HCT116 (cell line): ENCODE measurements around the gene BCR. TPM values are rescaled to one million over a fixed set of nuclear protein-coding genes. Genes with fewer than 3 reads are reported as not detected.

Source experiments
- ATAC-seq: fragments of 200-7000 bp; cut with Tn5 transposase; 2 replicates; pipeline ENCODE4 v1.9.1; 2020; ENCODE audit warnings: mild to moderate bottlenecking, moderate library complexity
- BruUV-seq: library from RNA; stranded (reverse); fragments of 400-500 nt; replicated peaks from 2 replicates; lab custom pipeline; 2021; lab: Mats Ljungman, UMichigan
- CTCF ChIA-PET: fragments of 300-600 bp; sonication (Branson Sonifier 250); formaldehyde crosslinking; loops from one replicate; lab custom pipeline; 2021; ENCODE audit warnings: antibody characterized with exemption; lab: Charles Lee
- POLR2A ChIA-PET: fragments of 300-600, 350-600 bp; sonication (Branson Sonifier 250); formaldehyde crosslinking; loops from one replicate; lab custom pipeline; 2021; ENCODE audit warnings: antibody characterized with exemption; lab: Charles Lee
- RAD21 ChIA-PET, 2 experiments: fragments of 300-600 bp; sonication (Branson Sonifier 250); formaldehyde crosslinking; loops; one replicate each; lab custom pipeline; 2023; ENCODE audit warnings: low total read pairs in 2 of 2; ENCODE audit not compliant: uncharacterized antibody in 2 of 2, unreplicated experiment in 2 of 2, low non-redundant PET in 1 of 2; lab: Charles Lee
- DNase-seq: peaks from one replicate; pipeline ENCODE4 v3.0.0-alpha.2; 2010; ENCODE audit warnings: low read depth, low spot score
- H2AFZ ChIP-seq: fragments of 200-600 bp; shearing (Covaris generic), sonication (generic); 2 replicates; pipeline ENCODE4 v1.6.1; 2017; ENCODE audit warnings: low read depth, mixed run types, mixed read lengths, antibody characterized with exemption, low read length; ENCODE audit not compliant: poor library complexity, severe bottlenecking
- H3K27ac ChIP-seq: 2 replicates; pipeline ENCODE4 v1.5.1; 2012; ENCODE audit warnings: low read depth, low read length
- H3K27me3 ChIP-seq: fragments of 200-600 bp; sonication (generic); 2 replicates; pipeline ENCODE4 v1.6.1; 2016; ENCODE audit warnings: mixed run types, low read length, mixed read lengths; ENCODE audit not compliant: insufficient read depth
- H3K36me3 ChIP-seq, 2 experiments: fragments of 200-500 bp in 1 of 2; fragments of 200-600 bp in 1 of 2; sonication (Bioruptor generic) in 1 of 2; sonication (generic) in 1 of 2; 2 replicates each; pipeline versions ENCODE4 v1.5.1 to v1.6.1; 2014 to 2016; ENCODE audit warnings: low read length in 2 of 2, inconsistent platforms in 1 of 2, mixed read lengths in 1 of 2, mixed run types in 1 of 2; ENCODE audit not compliant: insufficient read depth in 2 of 2, control insufficient read depth in 1 of 2
- H3K4me1 ChIP-seq, 2 experiments: fragments of 200-600 bp in 1 of 2; sonication (generic) in 1 of 2; 2 replicates each; pipeline versions ENCODE4 v1.5.1 to v1.6.1; 2012 to 2017; ENCODE audit warnings: low read length in 2 of 2, inconsistent platforms in 1 of 2, mild to moderate bottlenecking in 1 of 2, mixed read lengths in 1 of 2, mixed run types in 1 of 2, moderate library complexity in 1 of 2; ENCODE audit not compliant: insufficient read depth in 2 of 2, control insufficient read depth in 1 of 2
- H3K4me2 ChIP-seq: fragments of 200-600 bp; sonication (generic); 2 replicates; pipeline ENCODE4 v1.6.1; 2017; ENCODE audit warnings: mixed run types, low read length, mixed read lengths
- H3K4me3 ChIP-seq, 2 experiments: fragments of 200-600 bp in 1 of 2; sonication (generic) in 1 of 2; replicated peaks in 1 of 2; 2 replicates each; pipeline ENCODE4 v1.5.1; 2011 to 2016; ENCODE audit warnings: low read length in 2 of 2, control low read depth in 1 of 2, low read depth in 1 of 2, mild to moderate bottlenecking in 1 of 2, mixed read lengths in 1 of 2, mixed run types in 1 of 2
- H3K79me2 ChIP-seq: fragments of 200-600 bp; sonication (generic); 2 replicates; pipeline ENCODE4 v1.6.1; 2017; ENCODE audit warnings: mild to moderate bottlenecking, mixed run types, low read length, moderate library complexity, mixed read lengths; ENCODE audit not compliant: insufficient read depth
- H3K9ac ChIP-seq: fragments of 200-600 bp; sonication (generic); 2 replicates; pipeline ENCODE4 v1.6.1; 2016; ENCODE audit warnings: low read length, mixed read lengths
- H3K9me2 ChIP-seq: fragments of 200-600 bp; sonication (generic), shearing (Covaris generic); 2 replicates; pipeline ENCODE4 v1.6.1; 2017; ENCODE audit warnings: mixed run types, mild to moderate bottlenecking, moderate library complexity; ENCODE audit not compliant: insufficient read depth
- H3K9me3 ChIP-seq, 2 experiments: fragments of 200-500 bp in 1 of 2; fragments of 200-600 bp in 1 of 2; sonication (Bioruptor generic) in 1 of 2; sonication (generic) in 1 of 2; 2 replicates each; pipeline ENCODE4 v1.6.1; 2014 to 2017; ENCODE audit warnings: low read length in 2 of 2, mixed read lengths in 2 of 2, inconsistent platforms in 1 of 2, low read depth in 1 of 2, mild to moderate bottlenecking in 1 of 2, mixed run types in 1 of 2, moderate library complexity in 1 of 2; ENCODE audit not compliant: control insufficient read depth in 1 of 2, insufficient read depth in 1 of 2
- H4K20me1 ChIP-seq: fragments of 200-600 bp; sonication (generic), shearing (Covaris generic); 2 replicates; pipeline ENCODE4 v1.6.1; 2017; ENCODE audit warnings: mixed run types, mild to moderate bottlenecking, moderate library complexity; ENCODE audit not compliant: insufficient read depth
- CTCF ChIP-seq, 3 experiments: fragments of 200-600 bp in 1 of 3; sonication (generic) in 1 of 3; IDR thresholded peaks in 2 of 3; conservative IDR thresholded peaks in 1 of 3; 2 replicates each; pipeline ENCODE4 v1.5.1; 2012 to 2017; ENCODE audit warnings: low read depth in 2 of 3, low read length in 2 of 3, antibody characterized with exemption in 1 of 3, borderline replicate concordance in 1 of 3, control low read depth in 1 of 3, mild to moderate bottlenecking in 1 of 3, mixed read lengths in 1 of 3, mixed run types in 1 of 3, moderate library complexity in 1 of 3; ENCODE audit not compliant: insufficient read depth in 1 of 3
- EGR1 ChIP-seq: IDR thresholded peaks from 2 replicates; pipeline ENCODE4 v1.6.1; 2012; ENCODE audit warnings: low read depth
- EZH2phosphoT487 ChIP-seq: fragments of 200-600 bp; IDR thresholded peaks from 2 replicates; pipeline ENCODE4 v1.6.1; 2018; ENCODE audit warnings: antibody characterized with exemption, borderline replicate concordance
- JUND ChIP-seq: IDR thresholded peaks from 2 replicates; pipeline ENCODE4 v1.6.1; 2012
- POLR2A ChIP-seq: IDR thresholded peaks from 2 replicates; pipeline ENCODE4 v1.7.0; 2011; ENCODE audit warnings: borderline replicate concordance; ENCODE audit not compliant: insufficient read depth, insufficient read length; ENCODE audit errors: extremely low read depth
- POLR2AphosphoS5 ChIP-seq: IDR thresholded peaks from 2 replicates; pipeline ENCODE4 v1.6.1; 2011; ENCODE audit warnings: mild to moderate bottlenecking, low read depth, low read length, moderate library complexity
- REST ChIP-seq: IDR thresholded peaks from 2 replicates; pipeline ENCODE4 v1.6.1; 2012; ENCODE audit warnings: low read depth
- ZBTB33 ChIP-seq: IDR thresholded peaks from 2 replicates; pipeline ENCODE4 v1.6.1; 2011; ENCODE audit warnings: mild to moderate bottlenecking, low read length, moderate library complexity; ENCODE audit not compliant: insufficient replicate concordance; ENCODE audit errors: extremely low read depth
- ZFX ChIP-seq: fragments of 450-650 bp; IDR thresholded peaks from 2 replicates; pipeline ENCODE4 v1.6.1; 2017
- intact Hi-C: fragments of 100-400 bp; cut with micrococcal nuclease; formaldehyde crosslinking; loops from 2 replicates; pipeline ENCODE4 v1.10.0; 2022
- total RNA-seq: library from RNA; stranded (reverse); gene quantifications from one replicate; pipeline ENCODE4 v1.2.1, GENCODE V29; 2021; ENCODE audit not compliant: unreplicated experiment

Gene BCR
- total RNA-seq, 1 experiment from 2014 or later = 39.7 TPM

- no peak overlapping the region for H2AFZ ChIP-seq
- peaks cover 10% of the 10 kb centered on the region; the same call in 1 of the 2 replicates for H4K20me1 ChIP-seq
- H3K36me3 ChIP-seq = peaks cover 0 to 21% of the 10 kb centered on the region in 2 experiments; a peak in 3 of 4 replicates
- DNase-seq = no peak
- no peak overlapping the region for H3K27ac ChIP-seq
- H3K9me2 ChIP-seq = no peaks in the 10 kb centered on the region
- peaks cover 18 to 20% of the 10 kb centered on the region in 2 experiments for H3K4me1 ChIP-seq
- no peak overlapping the region for H3K4me3 ChIP-seq
- CTCF ChIA-PET = interaction anchor here (1.3 kb wide), 1 partner anchor 95 kb away, joined by 4 read pairs; no protein-coding TSS in a partner anchor
- TF ChIP-seq REST (no peak), ZFX (no peak), POLR2A (no peak), ZBTB33 (no peak), EZH2phosphoT487 (no peak), POLR2AphosphoS5 (no peak), CTCF (IDR thresholded peaks at IDR 0.05 in 2 of 3, conservative IDR thresholded peaks at IDR 0.05 in 1 of 3; ENCODE audit: borderline replicate concordance in 1 of 3, insufficient read depth in 1 of 3, low read depth in 2 of 3, low read length in 2 of 3) (no peak), EGR1 (no peak), JUND (no peak)
- H3K4me2 ChIP-seq = no peak overlapping the region
- POLR2A ChIA-PET = no interaction called here
- intact Hi-C loops = no loop called here
- no peaks in the 10 kb centered on the region for H3K9me3 ChIP-seq
- H3K9ac ChIP-seq = no peak overlapping the region
- H3K79me2 ChIP-seq = peaks cover 99% of the 10 kb centered on the region
- BruUV-seq = no TSS peak
- H3K27me3 ChIP-seq = no peaks in the 10 kb centered on the region
- RAD21 ChIA-PET = no interaction called here
- no peak for ATAC-seq
Observed at GRCh38 chr22:23187211-23187610, 6.9 kb downstream of the BCR start.
